Upper lobe of right lung (tissue), 1 donor: ENCODE measurements around the gene PKP1. TPM values are rescaled to one million over a fixed set of nuclear protein-coding genes. Genes with fewer than 3 reads are reported as not detected.

ENCODE experiments used
- ATAC-seq: fragments of 200-7000 bp; cut with Tn5 transposase; one replicate; pipeline ENCODE4 v1.9.1; 2020; ENCODE audit warnings: mild to moderate bottlenecking, moderate library complexity
- DNase-seq: peaks from one replicate; pipeline ENCODE4 v3.0.0-alpha.2; 2020
- H3K27ac ChIP-seq: fragments of 200-600 bp; one replicate; pipeline ENCODE4 v1.8.0; 2022
- H3K27me3 ChIP-seq: fragments of 200-600 bp; one replicate; pipeline ENCODE4 v1.8.0; 2022; ENCODE audit warnings: mild to moderate bottlenecking
- H3K36me3 ChIP-seq: fragments of 200-600 bp; one replicate; pipeline ENCODE4 v1.8.0; 2022
- H3K4me1 ChIP-seq: fragments of 200-600 bp; one replicate; pipeline ENCODE4 v1.8.0; 2022
- H3K4me3 ChIP-seq: fragments of 200-600 bp; one replicate; pipeline ENCODE4 v1.8.0; 2022; ENCODE audit warnings: mild to moderate bottlenecking
- H3K9me3 ChIP-seq: fragments of 200-600 bp; one replicate; pipeline ENCODE4 v1.8.0; 2022
- intact Hi-C: fragments of 100-400 bp; cut with DNase I; formaldehyde crosslinking; loops from one replicate; pipeline ENCODE4 v1.11.0; 2022
- total RNA-seq: library from RNA; stranded (reverse); fragmentation: NEBNext Ultra II Directional; extraction: Animal tissue kit (Norgen Biotek cat#: 25700); gene quantifications from one replicate; pipeline ENCODE4 v1.2.1, GENCODE V29; 2021
- TF ChIP-seq, protein P1 (sequence below): fragments of 200-600 bp; IDR thresholded peaks from one replicate; pipeline ENCODE4 v1.8.0; 2022; ENCODE audit warnings: antibody characterized with exemption
- donor health status: DM: no; HTN: yes; CAD: no; lungs with severe emphysema.

Gene PKP1
- total RNA-seq, 1 donor from 2014 or later, result 0.69 TPM

DNA sequence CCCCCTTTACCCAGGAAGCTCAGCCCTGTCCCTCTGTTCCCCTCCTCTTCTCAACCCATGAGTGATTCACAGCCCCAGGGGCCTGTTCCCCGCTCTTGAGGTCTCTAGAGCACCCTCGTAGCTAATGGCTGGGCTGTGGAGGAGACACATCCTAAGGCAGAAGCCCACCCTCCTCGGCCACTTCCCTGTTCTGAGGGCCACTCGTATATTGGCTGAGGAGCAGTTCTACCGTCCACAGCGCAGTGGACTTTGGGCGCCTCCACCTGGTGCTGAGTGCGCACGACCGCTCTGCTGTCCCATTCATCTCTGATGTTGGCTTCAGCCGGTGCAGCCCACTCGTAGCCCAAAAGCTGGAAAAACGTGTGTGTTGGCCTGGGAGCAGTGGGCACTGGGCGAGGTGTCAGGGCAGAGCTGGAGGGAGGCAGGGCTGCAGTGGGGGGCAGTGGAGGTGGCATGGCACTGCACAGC lies 24.5 kb upstream of the PKP1 start:
- no peaks in the 10 kb centered on the region for H3K9me3 ChIP-seq
- H3K36me3 ChIP-seq, result no peaks in the 10 kb centered on the region
- H3K27me3 ChIP-seq, result peaks cover 14% of the 10 kb centered on the region
- intact Hi-C loops, result no loop called here
- H3K4me3 ChIP-seq, result no peak overlapping the region
- DNase-seq (no peak), ATAC-seq (no peak)
- H3K4me1 ChIP-seq, result peaks cover 7% of the 10 kb centered on the region
- H3K27ac ChIP-seq, result no peak overlapping the region
- TF ChIP-seq, protein P1, sequence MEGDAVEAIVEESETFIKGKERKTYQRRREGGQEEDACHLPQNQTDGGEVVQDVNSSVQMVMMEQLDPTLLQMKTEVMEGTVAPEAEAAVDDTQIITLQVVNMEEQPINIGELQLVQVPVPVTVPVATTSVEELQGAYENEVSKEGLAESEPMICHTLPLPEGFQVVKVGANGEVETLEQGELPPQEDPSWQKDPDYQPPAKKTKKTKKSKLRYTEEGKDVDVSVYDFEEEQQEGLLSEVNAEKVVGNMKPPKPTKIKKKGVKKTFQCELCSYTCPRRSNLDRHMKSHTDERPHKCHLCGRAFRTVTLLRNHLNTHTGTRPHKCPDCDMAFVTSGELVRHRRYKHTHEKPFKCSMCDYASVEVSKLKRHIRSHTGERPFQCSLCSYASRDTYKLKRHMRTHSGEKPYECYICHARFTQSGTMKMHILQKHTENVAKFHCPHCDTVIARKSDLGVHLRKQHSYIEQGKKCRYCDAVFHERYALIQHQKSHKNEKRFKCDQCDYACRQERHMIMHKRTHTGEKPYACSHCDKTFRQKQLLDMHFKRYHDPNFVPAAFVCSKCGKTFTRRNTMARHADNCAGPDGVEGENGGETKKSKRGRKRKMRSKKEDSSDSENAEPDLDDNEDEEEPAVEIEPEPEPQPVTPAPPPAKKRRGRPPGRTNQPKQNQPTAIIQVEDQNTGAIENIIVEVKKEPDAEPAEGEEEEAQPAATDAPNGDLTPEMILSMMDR, result no peak

DNA sequence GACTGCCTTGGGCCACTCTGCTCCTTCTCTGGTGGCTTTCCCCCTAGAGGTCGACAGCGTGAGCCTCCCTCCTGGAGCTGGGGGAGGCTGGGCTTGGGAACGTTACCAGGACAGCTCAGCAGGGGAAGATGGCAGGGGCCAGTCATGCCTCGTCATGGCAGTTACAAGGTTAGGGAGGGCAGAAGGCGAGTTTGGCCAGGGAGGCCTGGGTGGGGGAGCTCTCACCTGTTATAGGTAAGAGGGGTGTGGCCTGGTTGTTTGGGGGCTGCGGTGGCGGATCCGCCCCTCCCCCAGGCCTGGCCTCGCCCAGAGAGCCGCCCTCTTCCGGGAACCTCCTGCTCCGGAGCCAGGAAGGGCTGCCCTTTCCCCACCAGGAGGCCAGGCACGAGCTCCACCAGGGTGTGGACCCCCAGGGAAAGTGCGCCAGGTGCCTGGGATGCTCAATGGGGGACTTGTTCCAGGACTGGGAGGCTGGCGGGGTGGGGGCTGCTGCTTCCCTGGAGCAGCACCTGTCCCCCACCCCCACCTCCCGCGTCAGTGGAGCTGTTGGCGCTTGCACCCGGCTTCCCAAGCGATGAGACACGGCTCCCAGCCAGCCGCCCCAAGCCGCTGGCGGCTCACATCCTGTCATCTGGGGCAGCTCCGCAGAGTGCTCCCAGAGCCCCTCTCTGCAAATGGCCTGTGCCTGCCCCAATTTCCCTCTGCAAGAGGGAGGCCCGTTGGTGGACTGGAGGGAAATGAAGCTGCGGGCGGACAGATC lies 23.6 kb upstream of the PKP1 start:
- ATAC-seq (peak; percentile 36), DNase-seq (no peak)
- TF ChIP-seq, protein P1, result no peak
- H3K27me3 ChIP-seq, result peaks cover 14% of the 10 kb centered on the region
- no peak overlapping the region for H3K4me3 ChIP-seq
- H3K27ac ChIP-seq, result no peak overlapping the region
- H3K4me1 ChIP-seq, result peaks cover 7% of the 10 kb centered on the region
- no peaks in the 10 kb centered on the region for H3K36me3 ChIP-seq
- H3K9me3 ChIP-seq, result no peaks in the 10 kb centered on the region
- intact Hi-C loops, result no loop called here

DNA sequence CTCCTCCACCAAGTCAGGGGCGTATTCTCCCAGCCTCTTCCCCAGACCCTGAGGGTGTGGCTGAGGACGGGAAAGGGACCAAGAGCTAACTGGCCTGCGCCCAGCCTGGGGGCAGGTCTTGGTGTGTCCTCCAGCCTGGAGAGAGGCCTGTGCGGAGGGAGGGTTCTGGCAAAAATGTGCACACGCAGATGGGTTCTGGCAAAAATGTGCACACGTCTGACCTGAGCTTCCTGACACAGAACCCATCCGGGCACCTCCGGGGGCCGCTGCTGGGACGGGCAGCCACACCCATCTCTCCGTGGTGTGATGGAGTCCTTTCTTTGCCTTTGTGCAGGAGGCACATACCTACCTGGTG lies 23.1 kb upstream of the PKP1 start:
- Histone ChIP-seq H3K4me1 (peaks cover 7% of the 10 kb centered on the region), H3K27ac (no peak overlapping the region), H3K4me3 (no peak overlapping the region), H3K36me3 (no peaks in the 10 kb centered on the region), H3K27me3 (peaks cover 14% of the 10 kb centered on the region), H3K9me3 (no peaks in the 10 kb centered on the region)
- peak; percentile 22 for ATAC-seq
- TF ChIP-seq, protein P1, result no peak
- no peak for DNase-seq
- intact Hi-C loops, result no loop called here

DNA sequence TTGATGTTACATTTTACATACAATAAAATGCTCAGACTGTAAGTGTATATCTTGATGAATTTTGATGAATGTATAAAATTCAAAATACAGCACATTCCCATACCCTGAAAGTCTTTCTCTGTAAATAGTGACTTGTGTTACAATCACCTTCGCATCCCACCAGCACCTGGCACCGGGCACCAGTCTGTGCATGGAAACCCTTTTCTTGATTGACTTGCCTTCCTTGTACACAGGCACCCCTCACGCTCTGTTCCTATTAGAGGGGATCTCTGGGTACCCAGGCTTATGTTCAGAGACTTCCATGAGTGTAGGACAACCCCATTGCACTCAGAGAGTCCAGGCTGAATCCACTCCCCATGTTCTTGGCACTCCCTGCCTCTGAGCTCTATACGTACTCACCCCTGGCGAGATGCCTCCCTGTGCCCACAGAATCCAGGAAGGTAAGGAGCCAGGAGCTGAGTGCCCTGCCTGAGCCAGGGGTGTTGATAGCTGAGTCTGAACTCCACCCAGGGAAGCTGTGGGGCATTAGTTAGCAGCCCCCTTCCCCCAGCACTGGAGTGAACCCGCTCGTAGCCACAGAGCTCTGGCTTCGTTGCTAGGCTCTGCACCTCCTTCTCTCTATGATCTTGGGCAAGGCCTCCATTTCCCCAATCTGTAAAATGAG lies 22.5 kb upstream of the PKP1 start:
- peaks cover 14% of the 10 kb centered on the region for H3K27me3 ChIP-seq
- DNase-seq (no peak), ATAC-seq (no peak)
- intact Hi-C loops, result no loop called here
- H3K36me3 ChIP-seq, result no peaks in the 10 kb centered on the region
- H3K9me3 ChIP-seq, result no peaks in the 10 kb centered on the region
- no peak overlapping the region for H3K4me3 ChIP-seq
- H3K4me1 ChIP-seq, result peaks cover 7% of the 10 kb centered on the region
- TF ChIP-seq, protein P1, result no peak
- H3K27ac ChIP-seq, result no peak overlapping the region

DNA sequence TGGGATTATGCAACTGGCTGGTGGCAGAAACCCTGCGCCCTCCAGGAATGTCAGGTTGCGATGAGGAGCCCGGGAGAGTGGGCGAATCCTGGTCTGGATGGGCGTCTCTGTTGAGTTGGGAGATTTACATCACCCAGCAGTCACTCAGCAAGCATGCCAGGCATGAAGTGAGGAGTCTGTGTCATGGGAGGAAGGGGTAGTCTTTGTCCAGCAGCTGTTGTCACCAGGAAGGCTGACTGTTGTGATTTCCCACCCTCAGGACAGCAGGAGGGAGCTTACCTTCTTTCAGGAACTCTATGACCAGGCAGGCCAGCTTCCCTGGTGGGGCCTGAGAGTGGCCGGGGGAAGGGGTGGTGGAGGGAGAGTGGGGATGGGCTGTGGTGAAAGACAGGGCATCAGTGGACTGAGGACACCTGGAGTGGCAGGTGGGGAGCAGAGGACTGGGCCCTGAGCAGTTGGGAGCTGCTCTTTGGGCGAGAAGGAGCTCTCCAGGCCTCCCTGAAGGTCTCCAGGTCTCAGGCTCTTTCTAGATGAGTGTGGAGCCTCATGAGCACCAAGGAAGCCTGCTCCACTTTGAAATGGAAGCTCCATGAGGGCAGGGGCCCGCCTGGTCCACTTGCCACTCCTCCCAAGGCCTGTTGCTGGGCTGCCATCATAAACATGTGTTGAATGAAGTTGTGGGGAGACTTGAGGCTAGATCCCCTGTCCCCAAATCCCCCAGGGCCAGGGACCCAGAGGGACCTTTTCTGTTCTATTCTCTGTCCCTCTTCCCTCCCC lies 21.3 kb upstream of the PKP1 start:
- ATAC-seq (peak; percentile 8), DNase-seq (no peak)
- H3K9me3 ChIP-seq, result no peaks in the 10 kb centered on the region
- no peaks in the 10 kb centered on the region for H3K36me3 ChIP-seq
- H3K27me3 ChIP-seq, result peaks cover 14% of the 10 kb centered on the region
- intact Hi-C loops, result no loop called here
- H3K4me1 ChIP-seq, result peaks cover 7% of the 10 kb centered on the region
- H3K4me3 ChIP-seq, result no peak overlapping the region
- TF ChIP-seq, protein P1, result no peak
- no peak overlapping the region for H3K27ac ChIP-seq
